NB4 (cell line): ENCODE data around the gene PSTK.

Source experiments
- DNase-seq: peaks from one replicate; pipeline ENCODE4 v3.0.0; 2010; ENCODE audit warnings: low read depth
- H3K4me3 ChIP-seq: one replicate; pipeline ENCODE4 v1.5.1; 2011; ENCODE audit warnings: mild to moderate bottlenecking, low read depth, low read length, moderate library complexity
- MYC ChIP-seq: IDR thresholded peaks from 2 replicates; pipeline ENCODE4 v1.6.1; 2011; ENCODE audit warnings: low read depth, low read length
- POLR2A ChIP-seq: IDR thresholded peaks from 2 replicates; pipeline ENCODE4 v1.6.1; 2011; ENCODE audit warnings: mild to moderate bottlenecking; ENCODE audit not compliant: insufficient read length; ENCODE audit errors: extremely low read depth
- TF ChIP-seq, protein P1 (sequence below): IDR thresholded peaks from one replicate; pipeline ENCODE4 v1.5.1; 2012; ENCODE audit warnings: low read depth, low read length
- TF ChIP-seq, protein P2 (sequence below): IDR thresholded peaks from 2 replicates; pipeline ENCODE4 v1.6.1; 2011; ENCODE audit warnings: low read depth, low read length

The PSTK gene

DNA sequence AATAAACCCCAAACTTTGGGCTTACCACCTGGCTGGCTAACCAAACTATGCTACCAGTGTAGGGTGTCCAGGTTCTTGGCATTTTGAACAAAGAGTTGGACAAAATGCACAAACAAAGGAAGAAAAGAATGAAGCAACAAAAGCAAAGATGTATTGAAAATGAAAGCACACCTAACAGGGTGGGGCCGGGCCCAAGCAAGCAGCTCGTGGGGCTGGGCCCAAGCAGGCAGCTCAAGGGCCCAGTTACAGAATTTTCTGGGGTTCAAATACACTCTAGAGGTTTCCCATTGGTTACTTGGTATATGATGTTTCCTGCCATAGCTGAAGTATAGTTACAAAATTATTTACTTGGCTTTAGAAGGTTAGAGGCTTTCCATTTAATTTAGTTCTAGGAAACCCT is 44.3 kb downstream of the PSTK start:
- no peak overlapping the region for H3K4me3 ChIP-seq
- TF ChIP-seq, protein P1, sequence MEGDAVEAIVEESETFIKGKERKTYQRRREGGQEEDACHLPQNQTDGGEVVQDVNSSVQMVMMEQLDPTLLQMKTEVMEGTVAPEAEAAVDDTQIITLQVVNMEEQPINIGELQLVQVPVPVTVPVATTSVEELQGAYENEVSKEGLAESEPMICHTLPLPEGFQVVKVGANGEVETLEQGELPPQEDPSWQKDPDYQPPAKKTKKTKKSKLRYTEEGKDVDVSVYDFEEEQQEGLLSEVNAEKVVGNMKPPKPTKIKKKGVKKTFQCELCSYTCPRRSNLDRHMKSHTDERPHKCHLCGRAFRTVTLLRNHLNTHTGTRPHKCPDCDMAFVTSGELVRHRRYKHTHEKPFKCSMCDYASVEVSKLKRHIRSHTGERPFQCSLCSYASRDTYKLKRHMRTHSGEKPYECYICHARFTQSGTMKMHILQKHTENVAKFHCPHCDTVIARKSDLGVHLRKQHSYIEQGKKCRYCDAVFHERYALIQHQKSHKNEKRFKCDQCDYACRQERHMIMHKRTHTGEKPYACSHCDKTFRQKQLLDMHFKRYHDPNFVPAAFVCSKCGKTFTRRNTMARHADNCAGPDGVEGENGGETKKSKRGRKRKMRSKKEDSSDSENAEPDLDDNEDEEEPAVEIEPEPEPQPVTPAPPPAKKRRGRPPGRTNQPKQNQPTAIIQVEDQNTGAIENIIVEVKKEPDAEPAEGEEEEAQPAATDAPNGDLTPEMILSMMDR: no peak
- TF ChIP-seq, protein P2, sequence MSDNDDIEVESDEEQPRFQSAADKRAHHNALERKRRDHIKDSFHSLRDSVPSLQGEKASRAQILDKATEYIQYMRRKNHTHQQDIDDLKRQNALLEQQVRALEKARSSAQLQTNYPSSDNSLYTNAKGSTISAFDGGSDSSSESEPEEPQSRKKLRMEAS: no peak
- TF ChIP-seq MYC (no peak), POLR2A (no peak)
- DNase-seq: no peak

DNA sequence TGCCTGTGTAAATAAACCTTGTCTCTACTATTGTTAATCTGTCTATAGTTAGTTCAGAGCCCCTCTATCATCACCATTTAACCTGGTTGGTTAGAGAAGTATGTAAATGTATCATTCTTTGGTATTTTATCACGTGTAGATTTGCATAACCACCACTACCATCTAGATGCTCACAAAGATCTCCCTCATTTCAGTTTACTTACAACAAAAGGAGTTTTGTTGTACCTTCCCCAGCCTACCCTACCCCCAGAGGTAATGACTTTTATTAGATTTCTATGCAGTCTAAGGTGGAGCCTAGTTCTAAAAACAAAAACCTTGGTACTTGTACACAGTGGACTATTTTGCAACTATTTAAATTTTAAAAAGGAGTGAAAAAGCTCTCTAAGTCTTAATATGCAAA is 46.1 kb downstream of the PSTK start:
- DNase-seq: no peak
- TF ChIP-seq POLR2A (no peak), MYC (no peak)
- TF ChIP-seq, protein P2: no peak
- TF ChIP-seq, protein P1: no peak
- H3K4me3 ChIP-seq: no peak overlapping the region

DNA sequence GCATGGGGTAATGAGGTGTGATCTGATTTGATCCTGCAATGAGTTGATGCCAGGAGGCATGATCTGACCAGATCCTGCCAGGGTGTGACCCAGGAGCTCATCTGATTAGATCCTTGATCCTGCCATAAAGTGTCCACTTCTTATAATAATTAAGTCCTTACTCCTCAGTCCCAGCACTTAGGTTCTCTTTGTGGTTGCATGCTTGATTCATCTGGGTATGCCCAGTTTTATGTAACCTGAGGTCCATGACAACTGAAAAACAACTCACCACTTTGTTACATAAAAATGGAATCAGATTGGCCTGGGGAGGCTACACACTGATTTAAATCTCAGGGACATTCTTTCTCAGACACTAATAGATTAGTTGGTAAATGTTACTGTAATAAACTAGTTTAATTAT is 47.7 kb downstream of the PSTK start:
- TF ChIP-seq MYC (no peak), POLR2A (no peak)
- TF ChIP-seq, protein P1: no peak
- TF ChIP-seq, protein P2: no peak
- DNase-seq: no peak

DNA sequence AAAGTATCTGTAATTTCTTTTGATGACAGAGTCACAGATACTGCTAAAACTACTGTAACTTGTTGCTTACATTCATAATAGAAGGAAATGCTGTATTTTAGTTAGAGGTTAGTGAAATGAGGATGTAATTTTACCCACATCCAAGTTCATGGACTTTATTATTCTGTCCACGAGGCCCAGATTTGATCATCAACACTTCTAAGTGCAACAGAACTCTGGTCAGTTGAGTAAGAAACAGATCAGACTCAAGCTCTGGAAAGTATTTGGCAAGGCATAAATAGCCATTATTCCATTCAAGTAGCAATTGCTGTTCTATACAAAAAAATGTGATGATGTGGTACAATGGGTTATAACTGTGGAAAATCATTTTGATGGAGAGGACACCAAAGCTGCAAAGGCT is 50.9 kb downstream of the PSTK start:
- no peak for TF ChIP-seq POLR2A

More for the DNA sequence above, 47.7 kb downstream of the PSTK start:
- no peak overlapping the region for H3K4me3 ChIP-seq

DNA sequence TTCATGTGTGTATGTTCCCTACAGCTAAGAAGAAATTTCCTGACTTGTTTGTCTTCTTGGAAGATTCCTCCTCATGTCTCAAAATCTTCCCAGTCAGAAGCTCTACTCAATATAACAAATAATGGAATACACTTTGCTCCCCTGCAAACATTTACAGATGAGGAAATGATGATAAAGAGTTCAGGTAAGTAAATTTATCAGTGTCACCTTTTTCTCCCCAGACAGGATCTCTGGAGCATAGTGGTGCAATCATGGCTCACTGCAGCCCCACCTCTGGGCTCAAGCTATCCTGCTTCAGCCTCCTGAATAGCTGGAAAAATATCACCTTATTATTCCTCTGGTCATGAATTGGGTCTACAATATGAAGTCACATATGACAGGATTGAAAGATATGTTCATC is 54.1 kb downstream of the PSTK start:
- TF ChIP-seq MYC (no peak), POLR2A (no peak)
- H3K4me3 ChIP-seq: no peak overlapping the region
- DNase-seq: no peak

More for the DNA sequence above, 50.9 kb downstream of the PSTK start:
- no peak for DNase-seq
- no peak overlapping the region for H3K4me3 ChIP-seq

DNA sequence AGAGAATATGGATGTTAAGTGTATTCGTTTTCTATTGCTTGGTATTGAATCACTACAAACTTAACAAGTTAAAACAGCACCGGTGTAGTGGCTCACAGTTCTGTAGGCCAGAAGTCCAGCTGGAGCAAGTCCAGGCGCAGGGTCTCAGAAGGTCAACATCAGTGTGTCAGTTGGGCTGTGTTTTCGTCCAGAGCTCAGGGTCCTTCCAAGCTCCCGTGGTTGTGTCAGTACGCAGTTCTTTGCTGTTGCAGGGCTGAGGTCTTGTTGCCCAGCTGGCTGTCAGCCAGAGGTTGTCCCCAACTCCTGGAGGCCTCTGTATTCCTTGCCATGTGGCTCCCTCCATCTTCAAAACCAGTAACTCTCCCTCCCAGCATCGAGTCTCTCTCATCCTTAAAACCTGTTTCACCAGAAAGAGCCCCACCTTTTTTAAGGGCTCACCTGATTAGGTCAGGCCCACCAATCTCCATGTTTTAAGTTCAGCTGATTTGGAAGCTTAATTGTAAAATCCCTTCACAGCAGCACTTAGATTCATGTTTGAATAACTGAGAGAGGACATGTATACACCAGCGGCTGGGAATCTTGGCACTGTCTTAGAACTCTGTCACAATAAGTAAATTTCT is 55.4 kb downstream of the PSTK start:
- H3K4me3 ChIP-seq: no peak overlapping the region
- TF ChIP-seq POLR2A (no peak), MYC (no peak)
- TF ChIP-seq, protein P2: no peak
- TF ChIP-seq, protein P1: no peak
- no peak for DNase-seq

DNA sequence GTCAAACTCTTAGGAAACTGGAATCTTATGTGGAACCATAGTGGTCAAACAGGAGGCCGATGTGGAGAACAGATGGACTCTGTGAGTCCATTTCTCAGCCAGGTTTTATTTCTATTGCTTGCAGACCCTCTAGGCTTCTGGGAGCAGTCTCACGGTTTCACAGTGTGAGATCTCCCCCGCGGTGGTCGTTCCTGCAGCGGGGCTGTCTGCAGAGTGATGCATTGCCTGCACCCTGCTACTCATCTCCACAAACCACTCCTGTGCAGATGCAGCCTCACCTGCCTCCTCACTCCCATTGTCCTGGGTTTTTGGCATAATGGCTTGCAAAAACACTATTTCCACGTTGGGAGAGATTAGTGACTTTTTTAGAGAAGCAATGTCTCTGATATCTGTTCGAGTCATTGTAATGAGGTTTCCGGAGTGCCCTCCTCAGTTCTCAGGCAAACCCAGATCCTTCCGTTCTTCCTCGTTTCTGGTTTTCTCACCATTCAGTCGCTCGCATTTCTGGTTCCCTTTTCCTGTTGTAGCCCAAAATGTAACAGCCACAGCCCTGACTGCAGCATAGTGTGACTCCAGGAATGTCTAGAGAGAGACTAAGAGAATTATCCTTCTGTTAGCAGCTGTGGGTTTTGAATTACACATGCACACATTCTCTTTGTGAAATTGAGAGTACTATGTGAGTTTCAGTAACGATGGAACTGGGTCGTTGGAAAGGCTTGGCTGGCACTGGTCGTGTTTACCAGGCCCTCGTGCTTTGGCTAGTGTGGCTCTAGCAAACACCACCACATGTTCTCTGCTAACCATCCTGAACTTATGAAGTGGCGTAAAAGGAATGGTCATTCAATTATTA is 58.8 kb downstream of the PSTK start:
- DNase-seq: peak; percentile 18
- H3K4me3 ChIP-seq: no peak overlapping the region
- TF ChIP-seq, protein P2: no peak
- no peak for TF ChIP-seq POLR2A
- TF ChIP-seq, protein P1: no peak
- TF ChIP-seq MYC: no peak
